SH-SY5Y (cell line): Measurements from ENCODE around the gene PANK3.

Experiments
- GATA2 ChIP-seq: IDR thresholded peaks from 2 replicates; pipeline ENCODE4 v1.6.1; 2011; ENCODE audit warnings: mild to moderate bottlenecking, low read depth, low read length
- GATA3 ChIP-seq: IDR thresholded peaks from 2 replicates; pipeline ENCODE4 v1.6.1; 2011; ENCODE audit warnings: low read depth, mild to moderate bottlenecking, low read length, moderate library complexity

DNA sequence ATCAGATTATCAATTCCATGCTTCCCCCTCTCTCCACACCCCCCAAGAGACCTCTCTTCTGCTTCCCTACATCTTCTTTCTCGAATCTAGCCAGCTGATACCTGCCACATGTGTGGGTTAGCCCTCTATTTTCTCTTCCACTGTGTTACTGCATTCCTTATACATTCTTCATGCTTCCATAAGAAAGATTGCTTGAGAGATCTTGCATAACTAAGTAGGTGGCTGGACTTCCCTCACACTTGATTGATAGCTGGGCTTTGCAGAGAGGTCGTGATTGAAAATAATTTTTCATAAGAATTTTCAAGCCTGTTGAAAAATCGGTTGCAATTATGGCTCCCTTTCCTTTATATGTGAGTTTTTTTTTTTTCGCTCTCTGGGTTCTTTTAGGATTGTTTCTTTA, 33.0 kb upstream of the PANK3 start:
- TF ChIP-seq GATA2 (no peak), GATA3 (no peak)
